ENCODE results near the gene AFF1. TPM values are rescaled to one million over a fixed set of nuclear protein-coding genes. Genes with fewer than 3 reads are reported as not detected.
A peak's percentile ranks its signal among the peaks of the same experiment; 100 is the strongest.

Gene AFF1
- total RNA-seq, 1 experiment from 2014 or later = 17.1 TPM

GRCh38 chr4:86947501-86948120 is 12.8 kb downstream of the AFF1 start:
- DNase-seq (ENCODE audit: low read depth) = no peak

- no peak for DNase-seq (ENCODE audit: low read depth)
Measured at GRCh38 chr4:86948276-86948675, 13.5 kb downstream of the AFF1 start.

- no peak for DNase-seq (ENCODE audit: low read depth)
Measured at GRCh38 chr4:86950831-86951525, 16.2 kb downstream of the AFF1 start.

GRCh38 chr4:86955888-86956451 is 21.2 kb downstream of the AFF1 start:
- no peak for DNase-seq (ENCODE audit: low read depth)

- peak; percentile 73 for DNase-seq (ENCODE audit: low read depth)
Measured at GRCh38 chr4:86957215-86957614, 22.4 kb downstream of the AFF1 start.

- DNase-seq (ENCODE audit: low read depth) = no peak
Measured at GRCh38 chr4:86959588-86960500, 25.0 kb downstream of the AFF1 start.

GRCh38 chr4:86960557-86960961 is 25.7 kb downstream of the AFF1 start:
- DNase-seq (ENCODE audit: low read depth) = peak; percentile 37

GRCh38 chr4:86961116-86961515 is 26.3 kb downstream of the AFF1 start:
- no peak for DNase-seq (ENCODE audit: low read depth)

- peak; percentile 75 for DNase-seq (ENCODE audit: low read depth)
Measured at GRCh38 chr4:86961605-86962295, 26.9 kb downstream of the AFF1 start.

- peak; percentile 80 for DNase-seq (ENCODE audit: low read depth)
Measured at GRCh38 chr4:86963697-86964096, 28.9 kb downstream of the AFF1 start.

GRCh38 chr4:86965019-86965976 is 30.5 kb downstream of the AFF1 start:
- DNase-seq (ENCODE audit: low read depth) = no peak

GRCh38 chr4:86967073-86967472 is 32.3 kb downstream of the AFF1 start:
- DNase-seq (ENCODE audit: low read depth) = no peak

- DNase-seq (ENCODE audit: low read depth) = peak; percentile 16
Measured at GRCh38 chr4:86967798-86968197, 33.0 kb downstream of the AFF1 start.

GRCh38 chr4:86968547-86968946 is 33.7 kb downstream of the AFF1 start:
- DNase-seq (ENCODE audit: low read depth) = no peak

- DNase-seq (ENCODE audit: low read depth) = no peak
Measured at GRCh38 chr4:86970447-86971354, 35.9 kb downstream of the AFF1 start.

GRCh38 chr4:86971355-86971683 is 36.5 kb downstream of the AFF1 start:
- DNase-seq (ENCODE audit: low read depth) = no peak

- no peak for DNase-seq (ENCODE audit: low read depth)
Measured at GRCh38 chr4:86972997-86973396, 38.2 kb downstream of the AFF1 start.

GRCh38 chr4:86973668-86974067 is 38.9 kb downstream of the AFF1 start:
- DNase-seq (ENCODE audit: low read depth) = no peak

- no peak for DNase-seq (ENCODE audit: low read depth)
Measured at GRCh38 chr4:86974551-86974994, 39.8 kb downstream of the AFF1 start.
